ENCODE data around the gene PDE9A. TPM values are rescaled to one million over a fixed set of nuclear protein-coding genes. Genes with fewer than 3 reads are reported as not detected.

Gene PDE9A
- total RNA-seq, 4 donors from 2014 or later = 26.7 to 30.6 (median 28.7) TPM

DNA sequence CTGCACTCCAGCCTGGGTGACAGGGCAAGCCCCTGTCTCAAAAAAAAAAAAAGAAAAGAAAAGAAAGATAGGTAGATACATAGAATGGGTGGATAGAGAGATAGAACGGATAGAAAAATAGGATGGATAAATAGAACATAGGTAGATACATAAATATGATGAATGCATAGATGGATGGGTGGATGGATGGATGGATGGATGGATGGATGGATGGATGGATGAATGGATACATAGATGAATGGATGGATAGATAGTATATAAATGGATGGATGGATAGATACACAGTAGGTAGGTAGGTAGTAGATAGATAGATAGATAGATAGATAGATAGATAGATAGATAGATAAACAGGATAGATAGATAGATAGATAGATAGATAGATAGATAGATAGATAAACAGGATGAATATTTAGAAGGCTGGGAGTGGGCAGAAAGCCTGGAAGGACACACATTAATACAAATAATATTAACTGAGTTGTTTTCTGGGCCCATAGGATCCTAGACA lies 87.0 kb downstream of the PDE9A start:
- H3K27ac ChIP-seq = no peak overlapping the region
- no peaks in the 10 kb centered on the region for H3K27me3 ChIP-seq
- peaks cover 0 to 55% (median 21%) of the 10 kb centered on the region in 4 donors for H3K4me1 ChIP-seq
- TF ChIP-seq EP300 (IDR thresholded peaks at IDR 0.05) = no peak
- TF ChIP-seq, protein P1, sequence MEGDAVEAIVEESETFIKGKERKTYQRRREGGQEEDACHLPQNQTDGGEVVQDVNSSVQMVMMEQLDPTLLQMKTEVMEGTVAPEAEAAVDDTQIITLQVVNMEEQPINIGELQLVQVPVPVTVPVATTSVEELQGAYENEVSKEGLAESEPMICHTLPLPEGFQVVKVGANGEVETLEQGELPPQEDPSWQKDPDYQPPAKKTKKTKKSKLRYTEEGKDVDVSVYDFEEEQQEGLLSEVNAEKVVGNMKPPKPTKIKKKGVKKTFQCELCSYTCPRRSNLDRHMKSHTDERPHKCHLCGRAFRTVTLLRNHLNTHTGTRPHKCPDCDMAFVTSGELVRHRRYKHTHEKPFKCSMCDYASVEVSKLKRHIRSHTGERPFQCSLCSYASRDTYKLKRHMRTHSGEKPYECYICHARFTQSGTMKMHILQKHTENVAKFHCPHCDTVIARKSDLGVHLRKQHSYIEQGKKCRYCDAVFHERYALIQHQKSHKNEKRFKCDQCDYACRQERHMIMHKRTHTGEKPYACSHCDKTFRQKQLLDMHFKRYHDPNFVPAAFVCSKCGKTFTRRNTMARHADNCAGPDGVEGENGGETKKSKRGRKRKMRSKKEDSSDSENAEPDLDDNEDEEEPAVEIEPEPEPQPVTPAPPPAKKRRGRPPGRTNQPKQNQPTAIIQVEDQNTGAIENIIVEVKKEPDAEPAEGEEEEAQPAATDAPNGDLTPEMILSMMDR (IDR thresholded peaks at IDR 0.05) = no peak
- TF ChIP-seq POLR2A (IDR thresholded peaks at IDR 0.05) = no peak
- WGBS, 2 donors = 97 to 100% methylated on average over 1 of the region's 1 CpG
- H3K36me3 ChIP-seq = peaks cover 0 to 21% (median 2%) of the 10 kb centered on the region in 3 donors
- H3K9me3 ChIP-seq = no peaks in the 10 kb centered on the region
- H3K4me3 ChIP-seq = no peak overlapping the region
- no peak for DNase-seq (ENCODE audit: low spot score in 2 of 2)

DNA sequence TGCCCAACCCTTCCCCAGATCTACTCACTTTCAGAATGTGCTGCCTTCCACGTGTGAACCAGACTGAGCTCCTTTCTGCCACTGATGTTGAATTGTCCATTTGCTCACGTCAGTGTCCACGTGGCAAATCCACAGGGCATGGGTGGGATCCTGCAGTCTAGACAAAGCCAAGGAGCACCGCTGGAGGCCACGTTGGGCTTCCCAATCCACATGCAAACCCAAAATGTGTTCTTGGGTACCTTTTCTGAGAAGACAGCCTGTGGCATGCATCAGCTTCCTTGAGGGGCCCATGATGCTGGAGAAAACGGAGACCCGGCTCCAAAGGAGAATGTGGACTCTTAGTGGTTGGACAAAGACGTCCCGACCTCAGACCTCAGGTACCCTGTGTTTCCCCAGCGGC lies 87.6 kb downstream of the PDE9A start:
- Histone ChIP-seq H3K27me3 (no peaks in the 10 kb centered on the region), H3K9me3 (no peaks in the 10 kb centered on the region), H3K36me3 (peaks cover 0 to 17% (median 2%) of the 10 kb centered on the region in 3 donors), H3K27ac (peak overlapping the region in 1 of 4 donors; percentile 10), H3K4me1 (peaks cover 0 to 55% (median 21%) of the 10 kb centered on the region in 4 donors), H3K4me3 (no peak overlapping the region)
- no peak for DNase-seq (ENCODE audit: low spot score in 2 of 2)
- WGBS, 2 donors = 83 to 93% methylated on average over 7 to 10 of the region's 10 CpGs
- no peak for TF ChIP-seq EP300 (IDR thresholded peaks at IDR 0.05)
- TF ChIP-seq, protein P1 (IDR thresholded peaks at IDR 0.05) = no peak
- no peak for TF ChIP-seq POLR2A (IDR thresholded peaks at IDR 0.05)

DNA sequence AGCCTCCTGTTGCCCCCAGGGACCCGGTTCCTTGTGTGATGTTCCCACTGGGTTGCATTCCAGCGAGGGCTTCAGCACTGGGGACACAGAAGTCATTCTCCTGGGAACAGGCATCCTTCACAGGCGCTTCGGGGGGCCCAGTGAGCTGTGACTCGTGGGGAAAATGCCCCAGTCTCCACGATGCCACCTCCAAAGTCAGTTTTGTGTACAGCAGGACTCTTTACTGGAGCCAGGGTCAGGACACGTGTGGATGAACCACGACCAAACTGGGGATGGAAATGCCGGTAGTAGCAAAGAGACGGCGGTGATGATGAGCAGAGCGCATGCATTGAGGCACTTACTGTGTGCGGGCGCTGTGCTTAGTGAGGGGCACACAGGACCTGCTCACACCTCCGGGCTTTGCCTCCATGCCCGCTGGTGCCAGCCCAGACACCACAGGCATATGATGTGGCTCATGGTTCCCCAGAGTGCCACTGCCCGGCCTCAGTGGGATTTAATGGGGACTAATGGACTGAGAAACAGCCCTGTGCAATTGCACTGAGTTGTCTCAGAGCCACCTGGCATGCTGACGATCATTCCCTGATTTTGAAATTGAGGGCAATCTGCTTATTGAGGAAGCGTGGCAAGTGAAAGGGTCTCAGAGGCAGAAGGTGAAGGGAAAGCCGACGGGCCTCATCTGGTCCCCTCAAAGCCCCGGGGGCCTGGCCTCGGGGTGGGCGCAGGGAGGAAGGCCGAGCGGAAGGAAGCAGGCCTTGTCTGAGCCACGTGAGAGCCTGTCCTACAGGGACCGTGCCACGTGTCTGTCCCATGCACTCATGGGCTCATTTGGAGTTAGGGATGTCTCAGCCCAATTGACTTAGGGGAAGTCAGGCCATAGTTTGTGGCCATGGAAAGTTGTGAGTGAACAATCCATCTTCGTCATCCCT lies 91.4 kb downstream of the PDE9A start:
- Histone ChIP-seq H3K4me1 (peaks cover 0 to 65% (median 22%) of the 10 kb centered on the region in 4 donors), H3K9me3 (no peaks in the 10 kb centered on the region), H3K4me3 (no peak overlapping the region), H3K27me3 (no peaks in the 10 kb centered on the region), H3K27ac (peak overlapping the region in 1 of 4 donors; percentile 22), H3K36me3 (peaks cover 0 to 4% (median 0%) of the 10 kb centered on the region in 3 donors)
- TF ChIP-seq POLR2A (IDR thresholded peaks at IDR 0.05) = no peak
- no peak for TF ChIP-seq EP300 (IDR thresholded peaks at IDR 0.05)
- TF ChIP-seq, protein P1 (IDR thresholded peaks at IDR 0.05) = no peak
- 81 to 83% methylated on average over 30 of the region's 30 CpGs for WGBS, 2 donors
- no peak for DNase-seq (ENCODE audit: low spot score in 2 of 2)

DNA sequence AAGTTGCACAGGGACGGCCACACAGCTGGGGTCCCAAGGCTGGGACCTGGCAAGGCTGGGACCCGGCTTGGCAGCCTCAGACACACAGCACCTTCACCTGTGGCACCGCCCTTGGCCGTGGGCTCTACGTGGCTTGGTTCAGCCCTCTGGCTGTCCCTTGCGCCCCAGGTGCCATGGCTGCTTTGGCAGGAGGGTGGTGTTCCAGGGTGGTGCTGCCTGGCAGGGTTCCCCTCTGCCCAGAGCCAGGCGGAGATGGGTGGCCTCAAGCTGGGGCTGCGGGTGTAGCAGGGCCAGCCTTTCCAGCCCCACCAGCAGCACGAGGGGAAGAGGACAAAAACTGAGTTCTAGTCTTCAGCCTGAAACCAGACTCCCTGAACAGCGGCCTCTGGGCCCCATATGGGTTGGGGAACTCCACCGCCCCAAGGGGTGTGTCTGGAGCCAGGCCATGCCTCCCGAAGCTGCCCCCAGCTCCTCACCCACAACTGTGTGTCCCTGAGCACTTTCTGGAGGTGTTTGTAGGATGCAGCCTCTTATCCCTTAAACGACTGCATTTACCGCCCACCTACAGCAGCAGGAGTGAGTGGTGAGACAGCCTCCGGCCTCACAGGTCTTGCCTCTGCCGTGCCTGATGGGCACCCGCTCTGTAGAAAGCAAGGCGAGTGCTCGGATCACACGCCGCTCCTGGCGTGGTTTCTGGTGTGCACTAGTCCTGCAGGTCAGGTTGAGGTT lies 92.3 kb downstream of the PDE9A start:
- no peak overlapping the region for H3K4me3 ChIP-seq
- H3K27me3 ChIP-seq = no peaks in the 10 kb centered on the region
- 83 to 89% methylated on average over 15 to 22 of the region's 22 CpGs for WGBS, 2 donors
- no peaks in the 10 kb centered on the region for H3K9me3 ChIP-seq
- peaks cover 0 to 66% (median 22%) of the 10 kb centered on the region in 4 donors for H3K4me1 ChIP-seq
- peak overlapping the region in 3 of 4 donors; percentile 18 to 77 (median 74) for H3K27ac ChIP-seq
- peaks cover 0 to 4% (median 0%) of the 10 kb centered on the region in 3 donors for H3K36me3 ChIP-seq
- TF ChIP-seq, protein P1 (IDR thresholded peaks at IDR 0.05) = no peak
- DNase-seq (ENCODE audit: low spot score in 2 of 2) = no peak
